ENCODE results near the gene LRWD1.

DNA sequence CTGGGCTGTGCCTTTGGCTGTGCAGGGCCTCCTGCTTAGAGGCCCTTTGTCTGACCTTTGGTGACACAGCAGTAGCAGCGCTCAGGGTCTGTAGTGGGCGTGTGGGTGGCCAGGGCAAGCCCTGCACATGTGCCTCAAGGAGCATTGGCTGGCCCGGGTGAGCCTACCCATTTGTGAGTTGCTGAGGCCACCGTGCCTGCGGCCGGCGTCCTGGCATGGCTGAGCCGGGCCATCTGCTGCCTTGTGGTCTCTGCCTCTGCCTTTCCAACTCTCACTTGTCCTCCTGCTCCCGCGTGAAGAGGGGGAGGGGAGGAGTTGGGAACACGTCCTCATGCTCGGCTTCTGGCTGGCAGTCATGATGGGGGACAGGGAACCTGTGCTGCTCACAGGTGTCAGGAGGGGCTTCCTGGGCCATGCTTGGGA lies 40.6 kb upstream of the LRWD1 start:
- TF ChIP-seq TAF15 (IDR thresholded peaks at IDR 0.05; ENCODE audit: low read depth, low read length): no peak
- no peak for TF ChIP-seq CEBPB (tag; IDR thresholded peaks at IDR 0.05)
- no peak for TF ChIP-seq GABPB1 (CRISPR knock-in tag; IDR thresholded peaks at IDR 0.05)

Measured in K562 (cell line).